Ovary (tissue), 3 donors: ENCODE data around the gene UBE2G1.

Source experiments
- EP300 ChIP-seq: sonication (generic); formaldehyde crosslinking; IDR thresholded peaks from one replicate; pipeline ENCODE4 v1.6.1; 2017; ENCODE audit warnings: antibody characterized with exemption
- POLR2A ChIP-seq: fragments of 450-650 bp; IDR thresholded peaks from one replicate; pipeline ENCODE4 v1.6.1; 2017; ENCODE audit warnings: antibody characterized with exemption, mild to moderate bottlenecking, moderate library complexity
- TF ChIP-seq, protein P1 (sequence below), 3 donors: fragments of 450-650 bp in 2 of 3; fragments of 200-600 bp in 1 of 3; IDR thresholded peaks; one replicate each; pipeline versions ENCODE4 v1.5.1 to v1.8.0; 2016 to 2022; ENCODE audit warnings: antibody characterized with exemption in 3 of 3, mild to moderate bottlenecking in 1 of 3
- donor health status: DM: no; HTN: no; CAD: no.

DNA sequence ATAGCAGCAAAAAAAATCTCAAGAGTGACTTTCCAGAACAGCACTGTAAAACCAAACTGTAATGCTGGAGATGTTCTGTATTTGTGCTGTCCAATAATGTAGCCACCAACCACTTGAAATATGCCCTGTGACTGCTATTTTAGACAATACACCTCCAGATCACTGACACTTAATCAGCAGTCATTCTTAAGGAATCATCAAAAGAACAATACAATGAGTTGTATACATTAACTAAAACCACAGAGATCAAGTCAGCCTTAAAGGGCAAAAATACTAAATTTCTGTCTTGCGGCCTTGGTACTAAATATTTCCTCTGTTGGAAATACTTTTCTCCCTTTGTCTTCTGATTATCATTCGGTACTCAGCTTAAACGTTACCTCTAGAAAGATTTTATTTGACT, 69.1 kb downstream of the UBE2G1 start:
- TF ChIP-seq, protein P1, sequence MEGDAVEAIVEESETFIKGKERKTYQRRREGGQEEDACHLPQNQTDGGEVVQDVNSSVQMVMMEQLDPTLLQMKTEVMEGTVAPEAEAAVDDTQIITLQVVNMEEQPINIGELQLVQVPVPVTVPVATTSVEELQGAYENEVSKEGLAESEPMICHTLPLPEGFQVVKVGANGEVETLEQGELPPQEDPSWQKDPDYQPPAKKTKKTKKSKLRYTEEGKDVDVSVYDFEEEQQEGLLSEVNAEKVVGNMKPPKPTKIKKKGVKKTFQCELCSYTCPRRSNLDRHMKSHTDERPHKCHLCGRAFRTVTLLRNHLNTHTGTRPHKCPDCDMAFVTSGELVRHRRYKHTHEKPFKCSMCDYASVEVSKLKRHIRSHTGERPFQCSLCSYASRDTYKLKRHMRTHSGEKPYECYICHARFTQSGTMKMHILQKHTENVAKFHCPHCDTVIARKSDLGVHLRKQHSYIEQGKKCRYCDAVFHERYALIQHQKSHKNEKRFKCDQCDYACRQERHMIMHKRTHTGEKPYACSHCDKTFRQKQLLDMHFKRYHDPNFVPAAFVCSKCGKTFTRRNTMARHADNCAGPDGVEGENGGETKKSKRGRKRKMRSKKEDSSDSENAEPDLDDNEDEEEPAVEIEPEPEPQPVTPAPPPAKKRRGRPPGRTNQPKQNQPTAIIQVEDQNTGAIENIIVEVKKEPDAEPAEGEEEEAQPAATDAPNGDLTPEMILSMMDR (IDR thresholded peaks at IDR 0.05) = no peak
- TF ChIP-seq POLR2A (no peak), EP300 (no peak)
